Measurements from ENCODE around the gene TRAK1. TPM values are rescaled to one million over a fixed set of nuclear protein-coding genes. Genes with fewer than 3 reads are reported as not detected.
A peak's percentile ranks its signal among the peaks of the same experiment; 100 is the strongest.

The TRAK1 gene
- total RNA-seq, 2 experiments from 2014 or later = 62.5 to 88.3 TPM

GRCh38 chr3:42224658-42225421 is 133.7 kb downstream of the TRAK1 start:
- POLR2A ChIA-PET = interaction anchor here (0.7 to 1.4 kb wide), 2 partner anchors 95 to 105 kb away, joined by 3 read pairs; no protein-coding TSS in a partner anchor
- no peak overlapping the region for H3K4me2 ChIP-seq (ENCODE audit: low read length)
- TF ChIP-seq CTCF (conservative IDR thresholded peaks at IDR 0.05; ENCODE audit: low read length) = no peak
- TF ChIP-seq EZH2phosphoT487 (IDR thresholded peaks at IDR 0.05; ENCODE audit: borderline replicate concordance, low read depth, low read length) = no peak
- H3K79me2 ChIP-seq (ENCODE audit: insufficient read depth, low read depth, low read length) = no peaks in the 10 kb centered on the region
- no peaks in the 10 kb centered on the region for H3K9me2 ChIP-seq (ENCODE audit: insufficient read depth, low read length)
- H2AFZ ChIP-seq (ENCODE audit: low read length) = no peak overlapping the region
- intact Hi-C loops (cut with micrococcal nuclease; ENCODE audit: unreplicated experiment) = no loop called here
- H3K36me3 ChIP-seq (ENCODE audit: insufficient read depth, low read length) = peaks cover 65% of the 10 kb centered on the region
- TSS peak; percentile 65 for BruUV-seq (replicated peaks)
- no peaks in the 10 kb centered on the region for H4K20me1 ChIP-seq (ENCODE audit: insufficient read depth, low read length)
- peaks cover 3% of the 10 kb centered on the region for H3K4me1 ChIP-seq (ENCODE audit: insufficient read depth, low read length, poor library complexity, severe bottlenecking)
- CTCF ChIA-PET (ENCODE audit: unreplicated experiment) = no interaction called here
- H3K4me3 ChIP-seq (ENCODE audit: low read depth, low read length, poor library complexity, severe bottlenecking) = no peak overlapping the region
- H3K27ac ChIP-seq (ENCODE audit: low read depth, low read length, poor library complexity, severe bottlenecking) = no peak overlapping the region
- DNase-seq (ENCODE audit: low spot score) = no peak
- no peaks in the 10 kb centered on the region for H3K9me3 ChIP-seq (ENCODE audit: low read length)

GRCh38 chr3:42225486-42226363 is 134.6 kb downstream of the TRAK1 start:
- ChIA-PET CTCF (ENCODE audit: unreplicated experiment) (no interaction called here), POLR2A (no interaction called here)
- no peaks in the 10 kb centered on the region for H3K9me3 ChIP-seq (ENCODE audit: low read length)
- H3K4me1 ChIP-seq (ENCODE audit: insufficient read depth, low read length, poor library complexity, severe bottlenecking) = peaks cover 3% of the 10 kb centered on the region
- BruUV-seq (replicated peaks) = no TSS peak
- H3K4me2 ChIP-seq (ENCODE audit: low read length) = no peak overlapping the region
- intact Hi-C loops (cut with micrococcal nuclease; ENCODE audit: unreplicated experiment) = no loop called here
- H2AFZ ChIP-seq (ENCODE audit: low read length) = no peak overlapping the region
- H3K4me3 ChIP-seq (ENCODE audit: low read depth, low read length, poor library complexity, severe bottlenecking) = no peak overlapping the region
- H3K79me2 ChIP-seq (ENCODE audit: insufficient read depth, low read depth, low read length) = no peaks in the 10 kb centered on the region
- H4K20me1 ChIP-seq (ENCODE audit: insufficient read depth, low read length) = no peaks in the 10 kb centered on the region
- peaks cover 56% of the 10 kb centered on the region for H3K36me3 ChIP-seq (ENCODE audit: insufficient read depth, low read length)
- DNase-seq (ENCODE audit: low spot score) = no peak
- TF ChIP-seq CTCF (conservative IDR thresholded peaks at IDR 0.05; ENCODE audit: low read length) (no peak), EZH2phosphoT487 (IDR thresholded peaks at IDR 0.05; ENCODE audit: borderline replicate concordance, low read depth, low read length) (no peak)
- H3K9me2 ChIP-seq (ENCODE audit: insufficient read depth, low read length) = no peaks in the 10 kb centered on the region
- H3K27ac ChIP-seq (ENCODE audit: low read depth, low read length, poor library complexity, severe bottlenecking) = no peak overlapping the region

Data from OCI-LY7 (cell line).